Measurements from ENCODE around the gene BOC. TPM values are rescaled to one million over a fixed set of nuclear protein-coding genes. Genes with fewer than 3 reads are reported as not detected.

Gene BOC
- total and polyA plus RNA-seq, 2 experiments from 2014 or later = 18.4 to 21.6 TPM

- H3F3A ChIP-seq (ENCODE audit: insufficient read depth) = no peaks in the 10 kb centered on the region
- no peaks in the 10 kb centered on the region for H3K27me3 ChIP-seq (replicated peaks; ENCODE audit: insufficient read depth)
- WGBS, 2 experiments (ENCODE audit: low coverage in 1 of 2, low lambda C conversion rate in 2 of 2, missing lambda C conversion rate in 2 of 2) = 81 to 92% methylated on average over 2 of the region's 2 CpGs
- H3K27ac ChIP-seq = no peak overlapping the region
- no peak overlapping the region for H2AFZ ChIP-seq
- H3K9me2 ChIP-seq (ENCODE audit: insufficient read depth) = no peaks in the 10 kb centered on the region
- H3K36me3 ChIP-seq (ENCODE audit: low read depth) = no peaks in the 10 kb centered on the region
- TF ChIP-seq EZH2phosphoT487 (IDR thresholded peaks at IDR 0.05; ENCODE audit: insufficient read depth, low read depth) (no peak), EZH2 (IDR thresholded peaks at IDR 0.05; ENCODE audit: insufficient read depth, poor library complexity, severe bottlenecking) (no peak)
- no peaks in the 10 kb centered on the region for H4K20me1 ChIP-seq (ENCODE audit: insufficient read depth)
- H3K9me3 ChIP-seq (ENCODE audit: low read depth) = no peaks in the 10 kb centered on the region
- no peak overlapping the region for H3K9ac ChIP-seq
- no peak for DNase-seq
- H3K79me2 ChIP-seq (ENCODE audit: insufficient read depth) = no peaks in the 10 kb centered on the region
- no peak overlapping the region for H3K4me2 ChIP-seq (ENCODE audit: unreplicated experiment)
- in situ Hi-C loops (cut with MboI) = no loop called here
- no peak overlapping the region for H3K4me3 ChIP-seq
- H3K4me1 ChIP-seq (ENCODE audit: insufficient read depth) = no peaks in the 10 kb centered on the region
These were observed 57.6 kb downstream of the BOC start for GRCh38 chr3:113268942-113269341.

DNA sequence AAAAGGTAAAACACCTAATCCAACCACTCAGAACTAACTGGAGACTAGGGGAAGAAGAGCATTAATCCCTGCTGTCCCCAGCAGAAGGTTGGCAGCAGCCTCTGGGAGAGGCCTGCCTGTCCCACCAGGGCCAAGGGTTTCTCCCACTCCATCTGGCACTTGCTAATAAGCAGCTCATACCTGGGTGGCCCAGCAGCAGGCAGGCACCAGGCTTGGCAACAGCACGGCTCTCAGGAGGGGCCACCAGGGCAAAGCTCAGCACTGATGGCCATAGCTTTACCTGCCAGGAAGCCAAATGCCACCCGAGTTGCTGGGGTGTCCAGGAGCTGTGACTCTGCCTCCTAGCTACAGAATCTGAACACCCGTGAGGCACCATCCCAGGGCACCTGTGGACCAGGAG lies 58.3 kb downstream of the BOC start:
- no peaks in the 10 kb centered on the region for H3K36me3 ChIP-seq (ENCODE audit: low read depth)
- DNase-seq = no peak
- H3K4me1 ChIP-seq (ENCODE audit: insufficient read depth) = no peaks in the 10 kb centered on the region
- H3K27me3 ChIP-seq (replicated peaks; ENCODE audit: insufficient read depth) = no peaks in the 10 kb centered on the region
- H3K9me2 ChIP-seq (ENCODE audit: insufficient read depth) = no peaks in the 10 kb centered on the region
- H4K20me1 ChIP-seq (ENCODE audit: insufficient read depth) = no peaks in the 10 kb centered on the region
- H3F3A ChIP-seq (ENCODE audit: insufficient read depth) = no peaks in the 10 kb centered on the region
- no peak overlapping the region for H3K9ac ChIP-seq
- H3K79me2 ChIP-seq (ENCODE audit: insufficient read depth) = no peaks in the 10 kb centered on the region
- H3K4me3 ChIP-seq = no peak overlapping the region
- H3K27ac ChIP-seq = no peak overlapping the region
- TF ChIP-seq EZH2 (IDR thresholded peaks at IDR 0.05; ENCODE audit: insufficient read depth, poor library complexity, severe bottlenecking) (no peak), EZH2phosphoT487 (IDR thresholded peaks at IDR 0.05; ENCODE audit: insufficient read depth, low read depth) (no peak)
- H3K9me3 ChIP-seq (ENCODE audit: low read depth) = no peaks in the 10 kb centered on the region
- in situ Hi-C loops (cut with MboI) = no loop called here
- 62 to 66% methylated on average over 3 of the region's 3 CpGs for WGBS, 2 experiments (ENCODE audit: low coverage in 1 of 2, low lambda C conversion rate in 2 of 2, missing lambda C conversion rate in 2 of 2)
- H3K4me2 ChIP-seq (ENCODE audit: unreplicated experiment) = no peak overlapping the region
- no peak overlapping the region for H2AFZ ChIP-seq

GRCh38 chr3:113270068-113270467 lies 58.7 kb downstream of the BOC start:
- no peaks in the 10 kb centered on the region for H3F3A ChIP-seq (ENCODE audit: insufficient read depth)
- no peaks in the 10 kb centered on the region for H3K36me3 ChIP-seq (ENCODE audit: low read depth)
- TF ChIP-seq EZH2 (IDR thresholded peaks at IDR 0.05; ENCODE audit: insufficient read depth, poor library complexity, severe bottlenecking) = no peak
- no peak for TF ChIP-seq EZH2phosphoT487 (IDR thresholded peaks at IDR 0.05; ENCODE audit: insufficient read depth, low read depth)
- H3K9me2 ChIP-seq (ENCODE audit: insufficient read depth) = no peaks in the 10 kb centered on the region
- WGBS, 2 experiments (ENCODE audit: low coverage in 1 of 2, low lambda C conversion rate in 2 of 2, missing lambda C conversion rate in 2 of 2) = 62 to 74% methylated on average over 2 of the region's 2 CpGs
- no peaks in the 10 kb centered on the region for H3K27me3 ChIP-seq (replicated peaks; ENCODE audit: insufficient read depth)
- no peak overlapping the region for H3K4me3 ChIP-seq
- H3K27ac ChIP-seq = no peak overlapping the region
- in situ Hi-C loops (cut with MboI) = no loop called here
- H3K9ac ChIP-seq = no peak overlapping the region
- H3K79me2 ChIP-seq (ENCODE audit: insufficient read depth) = no peaks in the 10 kb centered on the region
- DNase-seq = no peak
- no peaks in the 10 kb centered on the region for H3K9me3 ChIP-seq (ENCODE audit: low read depth)
- H2AFZ ChIP-seq = no peak overlapping the region
- H3K4me2 ChIP-seq (ENCODE audit: unreplicated experiment) = no peak overlapping the region
- H3K4me1 ChIP-seq (ENCODE audit: insufficient read depth) = no peaks in the 10 kb centered on the region
- H4K20me1 ChIP-seq (ENCODE audit: insufficient read depth) = no peaks in the 10 kb centered on the region

DNA sequence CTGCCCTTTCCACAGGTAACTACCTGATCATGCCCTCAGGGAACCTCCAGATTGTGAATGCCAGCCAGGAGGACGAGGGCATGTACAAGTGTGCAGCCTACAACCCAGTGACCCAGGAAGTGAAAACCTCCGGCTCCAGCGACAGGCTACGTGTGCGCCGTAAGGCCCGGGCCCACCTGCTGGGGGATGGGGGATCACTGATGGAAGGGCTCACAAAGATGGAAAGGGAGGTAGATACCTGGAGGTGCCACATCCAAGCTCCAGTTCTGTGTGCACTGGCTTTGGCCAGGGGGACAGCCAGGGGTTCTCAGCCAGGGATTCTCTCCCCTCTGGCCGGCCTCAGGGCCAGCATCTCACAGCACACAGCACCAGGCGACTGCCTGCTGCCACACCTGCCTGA lies 59.4 kb downstream of the BOC start:
- Histone ChIP-seq H2AFZ (no peak overlapping the region), H3F3A (ENCODE audit: insufficient read depth) (peaks cover 4% of the 10 kb centered on the region; the same call in 1 of the 2 replicates), H3K36me3 (ENCODE audit: low read depth) (no peaks in the 10 kb centered on the region), H3K9ac (no peak overlapping the region), H3K79me2 (ENCODE audit: insufficient read depth) (no peaks in the 10 kb centered on the region), H3K27ac (no peak overlapping the region), H3K9me2 (ENCODE audit: insufficient read depth) (no peaks in the 10 kb centered on the region), H3K27me3 (replicated peaks; ENCODE audit: insufficient read depth) (no peaks in the 10 kb centered on the region), H3K9me3 (ENCODE audit: low read depth) (no peaks in the 10 kb centered on the region), H3K4me1 (ENCODE audit: insufficient read depth) (peaks cover 4% of the 10 kb centered on the region), H3K4me2 (ENCODE audit: unreplicated experiment) (no peak overlapping the region), H4K20me1 (ENCODE audit: insufficient read depth) (no peaks in the 10 kb centered on the region), H3K4me3 (no peak overlapping the region)
- TF ChIP-seq EZH2 (IDR thresholded peaks at IDR 0.05; ENCODE audit: insufficient read depth, poor library complexity, severe bottlenecking) (no peak), EZH2phosphoT487 (IDR thresholded peaks at IDR 0.05; ENCODE audit: insufficient read depth, low read depth) (no peak)
- DNase-seq = no peak
- in situ Hi-C loops (cut with MboI) = no loop called here
- WGBS, 2 experiments (ENCODE audit: low coverage in 1 of 2, low lambda C conversion rate in 2 of 2, missing lambda C conversion rate in 2 of 2) = 97 to 98% methylated on average over 9 of the region's 9 CpGs

- Histone ChIP-seq H2AFZ (no peak overlapping the region), H3F3A (ENCODE audit: insufficient read depth) (peaks cover 6% of the 10 kb centered on the region; the same call in 1 of the 2 replicates), H3K9me3 (ENCODE audit: low read depth) (no peaks in the 10 kb centered on the region), H3K9me2 (ENCODE audit: insufficient read depth) (no peaks in the 10 kb centered on the region), H3K9ac (no peak overlapping the region), H3K4me2 (ENCODE audit: unreplicated experiment) (no peak overlapping the region), H4K20me1 (ENCODE audit: insufficient read depth) (no peaks in the 10 kb centered on the region), H3K4me3 (no peak overlapping the region), H3K27me3 (replicated peaks; ENCODE audit: insufficient read depth) (no peaks in the 10 kb centered on the region), H3K4me1 (ENCODE audit: insufficient read depth) (peaks cover 8% of the 10 kb centered on the region), H3K79me2 (ENCODE audit: insufficient read depth) (no peaks in the 10 kb centered on the region), H3K27ac (no peak overlapping the region), H3K36me3 (ENCODE audit: low read depth) (no peaks in the 10 kb centered on the region)
- WGBS, 2 experiments (ENCODE audit: low coverage in 1 of 2, low lambda C conversion rate in 2 of 2, missing lambda C conversion rate in 2 of 2) = 75 to 77% methylated on average over 9 of the region's 9 CpGs
- no peak for DNase-seq
- in situ Hi-C loops (cut with MboI) = no loop called here
- TF ChIP-seq EZH2phosphoT487 (IDR thresholded peaks at IDR 0.05; ENCODE audit: insufficient read depth, low read depth) = no peak
These were observed 59.8 kb downstream of the BOC start for GRCh38 chr3:113271189-113271588.
